HG02885 (cell line): ENCODE results near the gene USP12.

ENCODE experiments used
- ATAC-seq: cut with Tn5 transposase; IDR thresholded peaks from one replicate; pipeline ENCODE4 v1.9.1; 2021; ENCODE audit warnings: mild to moderate bottlenecking; ENCODE audit not compliant: unreplicated experiment, poor library complexity

Gene USP12

GRCh38 chr13:27041341-27041740 is 130.3 kb downstream of the USP12 start:
- ATAC-seq = no peak

GRCh38 chr13:27040826-27041108 is 130.8 kb downstream of the USP12 start:
- no peak for ATAC-seq

GRCh38 chr13:27039171-27039701 is 132.4 kb downstream of the USP12 start:
- no peak for ATAC-seq

GRCh38 chr13:27038323-27038722 is 133.3 kb downstream of the USP12 start:
- ATAC-seq = no peak

GRCh38 chr13:27037571-27037970 is 134.0 kb downstream of the USP12 start:
- no peak for ATAC-seq

GRCh38 chr13:27037171-27037570 is 134.4 kb downstream of the USP12 start:
- no peak for ATAC-seq

- no peak for ATAC-seq
These were observed 135.2 kb downstream of the USP12 start for GRCh38 chr13:27036236-27036981.

GRCh38 chr13:27035892-27036235 is 135.7 kb downstream of the USP12 start:
- ATAC-seq = no peak

- ATAC-seq = no peak
These were observed 136.9 kb downstream of the USP12 start for GRCh38 chr13:27034678-27035111.

- no peak for ATAC-seq
These were observed 142.7 kb downstream of the USP12 start for GRCh38 chr13:27028683-27029480.

GRCh38 chr13:27027086-27027667 is 144.4 kb downstream of the USP12 start:
- ATAC-seq = no peak

- ATAC-seq = no peak
These were observed 145.2 kb downstream of the USP12 start for GRCh38 chr13:27026396-27026795.

- no peak for ATAC-seq
These were observed 146.7 kb downstream of the USP12 start for GRCh38 chr13:27024776-27025492.

- no peak for ATAC-seq
These were observed 147.5 kb downstream of the USP12 start for GRCh38 chr13:27024074-27024461.

- no peak for ATAC-seq
These were observed 148.1 kb downstream of the USP12 start for GRCh38 chr13:27023385-27024073.

GRCh38 chr13:27022571-27023311 is 148.9 kb downstream of the USP12 start:
- no peak for ATAC-seq

- ATAC-seq = no peak
These were observed 151.2 kb downstream of the USP12 start for GRCh38 chr13:27020415-27020814.

GRCh38 chr13:27018882-27019281 is 152.7 kb downstream of the USP12 start:
- ATAC-seq = no peak

- ATAC-seq = no peak
These were observed 153.2 kb downstream of the USP12 start for GRCh38 chr13:27018344-27018861.
